HEK293 (cell line): Measurements from ENCODE around the gene CCDC158.
A peak's percentile ranks its signal among the peaks of the same experiment; 100 is the strongest.

Experiments
- CTCF ChIA-PET: fragments of 350-600 bp; formaldehyde crosslinking; extraction: SDS; loops from one replicate; lab custom pipeline; 2021; ENCODE audit warnings: antibody characterized with exemption; lab: Yijun Ruan, JAX
- POLR2A ChIA-PET: fragments of 300-600 bp; formaldehyde crosslinking; extraction: SDS; loops from one replicate; lab custom pipeline; 2020; ENCODE audit warnings: antibody characterized with exemption, inconsistent platforms; lab: Yijun Ruan, JAX
- H3K27ac ChIP-seq: fragments of 200-500 bp; sonication (Bioruptor generic); 2 replicates; pipeline ENCODE4 v1.5.1; 2014; ENCODE audit warnings: low read depth, low read length, control low read depth, inconsistent platforms; ENCODE audit errors: extremely low read depth
- H3K36me3 ChIP-seq, 2 experiments: fragments of 200-500 bp in 1 of 2; sonication (Bioruptor generic) in 1 of 2; 1 replicate in 1 of 2; 2 replicates in 1 of 2; pipeline ENCODE4 v1.5.1; 2014 to 2017; ENCODE audit warnings: inconsistent platforms in 2 of 2, low read length in 2 of 2; ENCODE audit not compliant: control insufficient read depth in 2 of 2, insufficient read depth in 1 of 2
- H3K4me1 ChIP-seq: fragments of 200-500 bp; sonication (Bioruptor generic); 2 replicates; pipeline ENCODE4 v1.5.1; 2014; ENCODE audit warnings: mild to moderate bottlenecking, low read length, inconsistent platforms; ENCODE audit not compliant: control insufficient read depth, insufficient read depth
- H3K4me3 ChIP-seq: 2 replicates; pipeline ENCODE4 v1.5.1; 2011; ENCODE audit warnings: low read depth, mild to moderate bottlenecking, control low read depth, low read length, moderate library complexity
- H3K9me3 ChIP-seq: fragments of 200-500 bp; sonication (Bioruptor generic); 2 replicates; pipeline ENCODE4 v1.5.1; 2014; ENCODE audit warnings: low read depth, low read length, inconsistent platforms; ENCODE audit not compliant: control insufficient read depth, insufficient read depth
- GLIS1 ChIP-seq: fragments of 450-650 bp; formaldehyde crosslinking; IDR thresholded peaks from 2 replicates; pipeline ENCODE4 v1.5.1; 2016; ENCODE audit warnings: missing biosample characterization, missing genetic modification characterization
- HOXC10 ChIP-seq: sonication (generic); formaldehyde crosslinking; IDR thresholded peaks from 2 replicates; pipeline ENCODE4 v1.8.1; 2023; ENCODE audit warnings: mild to moderate bottlenecking, missing genetic modification reagents
- KLF9 ChIP-seq: fragments of 450-650 bp; formaldehyde crosslinking; IDR thresholded peaks from 2 replicates; pipeline ENCODE4 v1.5.1; 2016; ENCODE audit warnings: missing biosample characterization, missing genetic modification characterization, low read depth
- SALL2 ChIP-seq: fragments of 450-650 bp; formaldehyde crosslinking; IDR thresholded peaks from 2 replicates; pipeline ENCODE4 v1.5.0; 2017; ENCODE audit warnings: missing biosample characterization, mild to moderate bottlenecking, missing genetic modification characterization, borderline replicate concordance
- ZBTB20 ChIP-seq: fragments of 450-650 bp; formaldehyde crosslinking; IDR thresholded peaks from 2 replicates; pipeline ENCODE4 v1.5.1; 2016; ENCODE audit warnings: missing biosample characterization, missing genetic modification characterization
- ZBTB7A ChIP-seq: fragments of 450-650 bp; formaldehyde crosslinking; IDR thresholded peaks from 2 replicates; pipeline ENCODE4 v1.5.1; 2016; ENCODE audit warnings: low read depth, missing biosample characterization, missing genetic modification characterization
- ZFP3 ChIP-seq: fragments of 450-650 bp; formaldehyde crosslinking; IDR thresholded peaks from 2 replicates; pipeline ENCODE4 v1.5.1; 2016; ENCODE audit warnings: low read depth, missing biosample characterization, missing genetic modification characterization
- ZNF140 ChIP-seq: fragments of 450-650 bp; formaldehyde crosslinking; IDR thresholded peaks from 2 replicates; pipeline ENCODE4 v1.5.1; 2016; ENCODE audit warnings: missing biosample characterization, missing genetic modification characterization
- ZNF16 ChIP-seq: fragments of 450-650 bp; formaldehyde crosslinking; IDR thresholded peaks from 2 replicates; pipeline ENCODE4 v1.5.1; 2016; ENCODE audit warnings: low read depth, missing biosample characterization, missing genetic modification characterization
- ZNF174 ChIP-seq: fragments of 450-650 bp; formaldehyde crosslinking; IDR thresholded peaks from 2 replicates; pipeline ENCODE4 v1.5.0; 2017; ENCODE audit warnings: missing biosample characterization, mild to moderate bottlenecking, missing genetic modification characterization
- ZNF239 ChIP-seq: fragments of 450-650 bp; formaldehyde crosslinking; IDR thresholded peaks from 2 replicates; pipeline ENCODE4 v1.5.1; 2016; ENCODE audit warnings: missing biosample characterization, missing genetic modification characterization
- ZNF292 ChIP-seq: fragments of 450-650 bp; formaldehyde crosslinking; IDR thresholded peaks from 2 replicates; pipeline ENCODE4 v1.5.1; 2016; ENCODE audit warnings: low read depth, missing biosample characterization, missing genetic modification characterization, borderline replicate concordance
- ZNF335 ChIP-seq: fragments of 450-650 bp; formaldehyde crosslinking; conservative IDR thresholded peaks from 2 replicates; pipeline ENCODE4 v1.5.1; 2016; ENCODE audit warnings: missing biosample characterization, missing genetic modification characterization
- ZNF629 ChIP-seq: fragments of 450-650 bp; formaldehyde crosslinking; IDR thresholded peaks from 2 replicates; pipeline ENCODE4 v1.5.1; 2017; ENCODE audit warnings: missing biosample characterization, missing genetic modification characterization
- ZNF658 ChIP-seq: fragments of 450-650 bp; formaldehyde crosslinking; IDR thresholded peaks from 2 replicates; pipeline ENCODE4; 2016; ENCODE audit warnings: missing biosample characterization, missing genetic modification characterization
- ZNF747 ChIP-seq: fragments of 450-650 bp; formaldehyde crosslinking; IDR thresholded peaks from 2 replicates; pipeline ENCODE4 v1.5.1; 2016; ENCODE audit warnings: missing biosample characterization, missing genetic modification characterization
- TF ChIP-seq, protein P1 (sequence below): fragments of 450-650 bp; formaldehyde crosslinking; IDR thresholded peaks from 2 replicates; pipeline ENCODE4 v1.5.1; 2016; ENCODE audit warnings: missing biosample characterization, missing genetic modification characterization
- TF ChIP-seq, protein P2 (sequence below): fragments of 450-650 bp; formaldehyde crosslinking; IDR thresholded peaks from 2 replicates; pipeline ENCODE4 v1.5.1; 2016; ENCODE audit warnings: missing biosample characterization, missing genetic modification characterization
- TF ChIP-seq, protein P3 (sequence below): fragments of 450-650 bp; formaldehyde crosslinking; IDR thresholded peaks from 2 replicates; pipeline ENCODE4 v1.5.1; 2016; ENCODE audit warnings: missing biosample characterization, missing genetic modification characterization
- TF ChIP-seq, protein P4 (sequence below): fragments of 450-650 bp; formaldehyde crosslinking; IDR thresholded peaks from 2 replicates; pipeline ENCODE4 v1.5.1; 2016; ENCODE audit warnings: missing biosample characterization, missing genetic modification characterization
- TF ChIP-seq, protein P5 (sequence below): fragments of 450-650 bp; formaldehyde crosslinking; IDR thresholded peaks from 2 replicates; pipeline ENCODE4 v1.5.1; 2017; ENCODE audit warnings: missing biosample characterization, missing genetic modification characterization

Gene CCDC158

DNA sequence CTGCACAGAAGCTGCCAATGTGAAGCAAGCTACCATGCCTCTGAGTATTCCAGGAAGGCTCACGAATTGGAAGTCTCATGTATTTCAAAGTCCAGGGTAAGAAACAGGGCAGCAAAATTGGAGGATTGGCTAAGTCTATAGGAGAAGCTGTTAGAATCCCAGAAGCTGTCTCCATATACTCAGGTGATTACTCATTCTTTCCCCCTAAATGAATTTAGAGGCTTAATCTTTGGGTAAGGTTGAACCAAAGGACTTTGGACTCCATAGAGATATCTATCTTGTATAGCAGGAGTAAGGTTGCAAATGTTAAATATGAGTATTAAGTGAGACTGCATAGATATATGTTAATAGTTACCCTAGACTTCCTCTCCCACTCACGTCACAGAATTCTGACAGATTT lies 78.1 kb downstream of the CCDC158 start (continued):
- TF ChIP-seq ZFP3 (tag by site-specific recombination) (no peak), ZNF174 (no peak), ZNF747 (no peak), ZNF292 (tag by site-specific recombination) (no peak), GLIS1 (tag by site-specific recombination) (no peak), HOXC10 (CRISPR knock-in tag) (no peak)

DNA sequence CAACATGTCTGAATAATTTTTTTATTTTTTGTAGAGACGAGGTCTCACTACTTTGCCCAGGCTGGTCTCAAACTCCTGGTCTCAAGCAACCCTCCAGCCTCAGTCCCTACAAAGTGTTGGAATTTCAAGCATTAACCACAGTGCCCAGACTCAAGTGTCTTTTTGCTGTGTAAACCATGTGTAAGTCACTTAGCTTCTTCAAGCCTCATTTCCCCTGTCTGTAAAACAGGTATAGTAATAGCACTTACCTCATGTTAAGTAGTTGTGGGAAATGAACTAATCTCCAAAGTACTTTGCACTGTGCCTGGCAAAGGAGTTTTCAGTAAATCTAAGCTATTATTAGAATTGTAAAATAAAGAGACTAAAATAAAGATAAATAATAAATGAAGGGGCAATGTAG lies 78.8 kb downstream of the CCDC158 start:
- CTCF ChIA-PET, result no interaction called here

DNA sequence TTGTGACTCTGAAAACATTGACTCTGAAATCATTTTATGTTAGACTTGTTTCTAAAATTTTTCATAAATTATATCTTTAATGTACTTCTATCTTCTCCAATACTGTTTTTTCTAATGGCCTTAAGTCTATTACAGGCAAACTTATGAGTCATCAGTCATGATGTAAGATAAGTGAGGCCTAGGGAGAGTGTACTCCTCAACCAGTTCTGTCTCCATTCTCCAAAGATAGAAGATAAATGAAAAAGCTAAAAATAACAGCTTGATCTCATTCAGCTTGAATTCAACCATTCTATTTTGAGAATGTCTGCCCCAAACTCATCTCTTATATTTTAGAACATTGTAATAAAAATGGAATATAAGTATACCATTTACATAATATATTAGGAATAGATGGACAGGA lies 79.9 kb downstream of the CCDC158 start:
- Histone ChIP-seq H3K9me3 (no peaks in the 10 kb centered on the region), H3K36me3 (no peaks in the 10 kb centered on the region), H3K4me3 (no peak overlapping the region), H3K27ac (no peak overlapping the region), H3K4me1 (no peaks in the 10 kb centered on the region)
- POLR2A ChIA-PET, result interaction anchor here (0.9 kb wide), 1 partner anchor 34 kb away, joined by 3 read pairs; no protein-coding TSS in a partner anchor
- CTCF ChIA-PET, result no interaction called here
- no peak for TF ChIP-seq ZNF140 (tag by site-specific recombination)
- TF ChIP-seq, protein P1, sequence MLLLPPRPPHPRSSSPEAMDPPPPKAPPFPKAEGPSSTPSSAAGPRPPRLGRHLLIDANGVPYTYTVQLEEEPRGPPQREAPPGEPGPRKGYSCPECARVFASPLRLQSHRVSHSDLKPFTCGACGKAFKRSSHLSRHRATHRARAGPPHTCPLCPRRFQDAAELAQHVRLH, result no peak
- TF ChIP-seq ZNF747, result no peak
- TF ChIP-seq ZNF658 (tag by site-specific recombination), result no peak
- TF ChIP-seq SALL2 (tag by site-specific recombination), result no peak
- TF ChIP-seq, protein P2, sequence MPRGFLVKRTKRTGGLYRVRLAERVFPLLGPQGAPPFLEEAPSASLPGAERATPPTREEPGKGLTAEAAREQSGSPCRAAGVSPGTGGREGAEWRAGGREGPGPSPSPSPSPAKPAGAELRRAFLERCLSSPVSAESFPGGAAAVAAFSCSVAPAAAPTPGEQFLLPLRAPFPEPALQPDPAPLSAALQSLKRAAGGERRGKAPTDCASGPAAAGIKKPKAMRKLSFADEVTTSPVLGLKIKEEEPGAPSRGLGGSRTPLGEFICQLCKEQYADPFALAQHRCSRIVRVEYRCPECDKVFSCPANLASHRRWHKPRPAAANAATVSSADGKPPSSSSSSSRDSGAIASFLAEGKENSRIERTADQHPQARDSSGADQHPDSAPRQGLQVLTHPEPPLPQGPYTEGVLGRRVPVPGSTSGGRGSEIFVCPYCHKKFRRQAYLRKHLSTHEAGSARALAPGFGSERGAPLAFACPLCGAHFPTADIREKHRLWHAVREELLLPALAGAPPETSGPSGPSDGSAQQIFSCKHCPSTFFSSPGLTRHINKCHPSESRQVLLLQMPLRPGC (tag by site-specific recombination), result no peak
- TF ChIP-seq ZNF239 (tag by site-specific recombination), result no peak
- TF ChIP-seq, protein P3, sequence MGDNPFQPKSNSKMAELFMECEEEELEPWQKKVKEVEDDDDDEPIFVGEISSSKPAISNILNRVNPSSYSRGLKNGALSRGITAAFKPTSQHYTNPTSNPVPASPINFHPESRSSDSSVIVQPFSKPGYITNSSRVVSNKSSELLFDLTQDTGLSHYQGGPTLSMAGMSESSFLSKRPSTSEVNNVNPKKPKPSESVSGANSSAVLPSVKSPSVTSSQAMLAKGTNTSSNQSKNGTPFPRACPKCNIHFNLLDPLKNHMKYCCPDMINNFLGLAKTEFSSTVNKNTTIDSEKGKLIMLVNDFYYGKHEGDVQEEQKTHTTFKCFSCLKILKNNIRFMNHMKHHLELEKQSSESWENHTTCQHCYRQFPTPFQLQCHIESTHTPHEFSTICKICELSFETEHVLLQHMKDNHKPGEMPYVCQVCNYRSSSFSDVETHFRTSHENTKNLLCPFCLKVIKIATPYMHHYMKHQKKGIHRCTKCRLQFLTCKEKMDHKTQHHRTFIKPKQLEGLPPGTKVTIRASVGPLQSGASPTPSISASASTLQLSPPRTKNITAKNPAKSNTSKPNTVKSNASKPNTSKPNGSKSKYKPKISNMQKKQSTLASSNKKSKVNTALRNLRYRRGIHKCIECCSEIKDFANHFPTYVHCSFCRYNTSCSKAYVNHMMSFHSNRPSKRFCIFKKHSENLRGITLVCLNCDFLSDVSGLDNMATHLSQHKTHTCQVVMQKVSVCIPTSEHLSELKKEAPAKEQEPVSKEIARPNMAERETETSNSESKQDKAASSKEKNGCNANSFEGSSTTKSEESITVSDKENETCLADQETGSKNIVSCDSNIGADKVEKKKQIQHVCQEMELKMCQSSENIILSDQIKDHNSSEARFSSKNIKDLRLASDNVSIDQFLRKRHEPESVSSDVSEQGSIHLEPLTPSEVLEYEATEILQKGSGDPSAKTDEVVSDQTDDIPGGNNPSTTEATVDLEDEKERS, result no peak
- peak; percentile 23; the same call in 1 of the 2 replicates for TF ChIP-seq ZNF629 (tag by site-specific recombination)

More for the DNA sequence above, 78.8 kb downstream of the CCDC158 start:
- no peaks in the 10 kb centered on the region for H3K36me3 ChIP-seq
- H3K9me3 ChIP-seq, result no peaks in the 10 kb centered on the region
- TF ChIP-seq ZNF335, result no peak
- TF ChIP-seq, protein P4, sequence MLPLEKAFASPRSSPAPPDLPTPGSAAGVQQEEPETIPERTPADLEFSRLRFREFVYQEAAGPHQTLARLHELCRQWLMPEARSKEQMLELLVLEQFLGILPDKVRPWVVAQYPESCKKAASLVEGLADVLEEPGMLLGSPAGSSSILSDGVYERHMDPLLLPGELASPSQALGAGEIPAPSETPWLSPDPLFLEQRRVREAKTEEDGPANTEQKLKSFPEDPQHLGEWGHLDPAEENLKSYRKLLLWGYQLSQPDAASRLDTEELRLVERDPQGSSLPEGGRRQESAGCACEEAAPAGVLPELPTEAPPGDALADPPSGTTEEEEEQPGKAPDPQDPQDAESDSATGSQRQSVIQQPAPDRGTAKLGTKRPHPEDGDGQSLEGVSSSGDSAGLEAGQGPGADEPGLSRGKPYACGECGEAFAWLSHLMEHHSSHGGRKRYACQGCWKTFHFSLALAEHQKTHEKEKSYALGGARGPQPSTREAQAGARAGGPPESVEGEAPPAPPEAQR (tag by site-specific recombination), result no peak
- TF ChIP-seq, protein P5, sequence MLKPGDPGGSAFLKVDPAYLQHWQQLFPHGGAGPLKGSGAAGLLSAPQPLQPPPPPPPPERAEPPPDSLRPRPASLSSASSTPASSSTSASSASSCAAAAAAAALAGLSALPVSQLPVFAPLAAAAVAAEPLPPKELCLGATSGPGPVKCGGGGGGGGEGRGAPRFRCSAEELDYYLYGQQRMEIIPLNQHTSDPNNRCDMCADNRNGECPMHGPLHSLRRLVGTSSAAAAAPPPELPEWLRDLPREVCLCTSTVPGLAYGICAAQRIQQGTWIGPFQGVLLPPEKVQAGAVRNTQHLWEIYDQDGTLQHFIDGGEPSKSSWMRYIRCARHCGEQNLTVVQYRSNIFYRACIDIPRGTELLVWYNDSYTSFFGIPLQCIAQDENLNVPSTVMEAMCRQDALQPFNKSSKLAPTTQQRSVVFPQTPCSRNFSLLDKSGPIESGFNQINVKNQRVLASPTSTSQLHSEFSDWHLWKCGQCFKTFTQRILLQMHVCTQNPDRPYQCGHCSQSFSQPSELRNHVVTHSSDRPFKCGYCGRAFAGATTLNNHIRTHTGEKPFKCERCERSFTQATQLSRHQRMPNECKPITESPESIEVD, result 0 out of 2 replicates have a peak, but pooled peaks have one; percentile 27
- no peak for TF ChIP-seq ZBTB7A
- no peak for TF ChIP-seq ZBTB20 (tag by site-specific recombination)
- TF ChIP-seq GLIS1 (tag by site-specific recombination), result no peak
- TF ChIP-seq ZNF16 (tag by site-specific recombination), result no peak
- TF ChIP-seq KLF9 (tag by site-specific recombination), result no peak
- no peak for TF ChIP-seq ZNF747
- H3K4me3 ChIP-seq, result no peak overlapping the region
- POLR2A ChIA-PET, result no interaction called here
- H3K4me1 ChIP-seq, result no peaks in the 10 kb centered on the region
- no peak overlapping the region for H3K27ac ChIP-seq
